ENCODE data around the gene CDT1.

CDT1 gene

DNA sequence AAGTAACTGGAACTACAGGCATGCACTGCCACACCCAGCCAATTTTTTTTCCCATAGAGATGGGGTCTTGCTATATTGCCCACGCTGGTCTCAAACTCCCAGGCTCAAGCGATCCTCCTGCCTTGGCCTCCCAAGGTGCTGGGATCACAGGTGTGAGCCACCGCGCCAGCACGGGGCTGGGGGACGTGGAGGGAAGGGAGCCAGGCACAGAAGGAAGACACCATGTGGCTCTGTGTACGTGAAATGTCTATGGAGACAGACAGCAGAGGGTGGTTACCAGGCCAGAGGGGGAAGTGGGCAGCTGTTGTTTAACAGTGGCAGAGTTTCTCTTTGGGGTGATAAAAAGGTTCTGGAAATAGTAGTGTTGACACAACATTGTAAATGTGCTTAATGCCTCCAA, 14.0 kb upstream of the CDT1 start:
- TF ChIP-seq, protein P1, sequence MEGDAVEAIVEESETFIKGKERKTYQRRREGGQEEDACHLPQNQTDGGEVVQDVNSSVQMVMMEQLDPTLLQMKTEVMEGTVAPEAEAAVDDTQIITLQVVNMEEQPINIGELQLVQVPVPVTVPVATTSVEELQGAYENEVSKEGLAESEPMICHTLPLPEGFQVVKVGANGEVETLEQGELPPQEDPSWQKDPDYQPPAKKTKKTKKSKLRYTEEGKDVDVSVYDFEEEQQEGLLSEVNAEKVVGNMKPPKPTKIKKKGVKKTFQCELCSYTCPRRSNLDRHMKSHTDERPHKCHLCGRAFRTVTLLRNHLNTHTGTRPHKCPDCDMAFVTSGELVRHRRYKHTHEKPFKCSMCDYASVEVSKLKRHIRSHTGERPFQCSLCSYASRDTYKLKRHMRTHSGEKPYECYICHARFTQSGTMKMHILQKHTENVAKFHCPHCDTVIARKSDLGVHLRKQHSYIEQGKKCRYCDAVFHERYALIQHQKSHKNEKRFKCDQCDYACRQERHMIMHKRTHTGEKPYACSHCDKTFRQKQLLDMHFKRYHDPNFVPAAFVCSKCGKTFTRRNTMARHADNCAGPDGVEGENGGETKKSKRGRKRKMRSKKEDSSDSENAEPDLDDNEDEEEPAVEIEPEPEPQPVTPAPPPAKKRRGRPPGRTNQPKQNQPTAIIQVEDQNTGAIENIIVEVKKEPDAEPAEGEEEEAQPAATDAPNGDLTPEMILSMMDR (IDR thresholded peaks at IDR 0.05) = no peak

DNA sequence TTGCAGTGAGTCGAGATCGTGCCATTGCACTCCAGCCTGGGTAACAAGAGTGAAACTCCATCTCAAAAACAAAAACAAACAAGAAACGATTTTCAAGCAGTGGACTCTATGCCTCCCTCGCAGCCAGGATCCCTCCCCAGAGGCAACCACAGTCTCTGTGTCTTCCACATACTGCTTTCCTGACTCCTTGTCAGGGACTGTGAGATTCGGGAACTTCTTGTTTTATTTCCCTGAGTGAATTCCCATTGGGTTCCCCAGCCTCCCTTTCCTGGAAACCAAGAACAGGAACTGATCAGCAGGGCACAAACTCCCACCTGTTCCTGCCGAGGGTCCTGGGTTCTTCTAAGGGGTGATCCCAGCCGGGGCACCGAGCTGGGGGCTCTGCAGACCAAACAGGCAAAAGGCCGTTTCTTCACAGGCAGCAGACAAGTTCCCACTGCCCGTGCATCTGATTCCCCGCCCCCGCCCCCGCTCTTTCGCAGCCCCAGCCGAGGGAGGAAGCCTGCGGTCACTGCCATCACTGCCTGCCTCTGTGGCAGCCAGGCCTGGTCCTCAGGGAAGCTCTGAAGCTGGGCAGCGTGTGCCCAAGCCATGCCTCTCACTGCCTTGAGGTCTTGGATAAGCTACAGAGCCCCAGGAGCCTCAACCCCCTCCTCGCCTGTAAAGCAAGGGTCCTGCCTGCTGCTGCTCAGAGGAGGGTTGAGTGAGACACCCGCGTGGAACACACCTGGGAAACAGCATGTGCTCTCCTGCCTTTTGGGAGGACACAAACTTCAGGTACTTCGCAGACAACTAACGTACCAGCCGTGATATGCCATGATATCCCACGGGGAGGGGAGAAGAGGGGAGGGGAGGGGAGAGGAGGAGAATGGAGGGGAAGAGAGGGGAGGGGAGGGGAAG, 13.0 kb upstream of the CDT1 start:
- TF ChIP-seq, protein P1 (IDR thresholded peaks at IDR 0.05) = no peak

DNA sequence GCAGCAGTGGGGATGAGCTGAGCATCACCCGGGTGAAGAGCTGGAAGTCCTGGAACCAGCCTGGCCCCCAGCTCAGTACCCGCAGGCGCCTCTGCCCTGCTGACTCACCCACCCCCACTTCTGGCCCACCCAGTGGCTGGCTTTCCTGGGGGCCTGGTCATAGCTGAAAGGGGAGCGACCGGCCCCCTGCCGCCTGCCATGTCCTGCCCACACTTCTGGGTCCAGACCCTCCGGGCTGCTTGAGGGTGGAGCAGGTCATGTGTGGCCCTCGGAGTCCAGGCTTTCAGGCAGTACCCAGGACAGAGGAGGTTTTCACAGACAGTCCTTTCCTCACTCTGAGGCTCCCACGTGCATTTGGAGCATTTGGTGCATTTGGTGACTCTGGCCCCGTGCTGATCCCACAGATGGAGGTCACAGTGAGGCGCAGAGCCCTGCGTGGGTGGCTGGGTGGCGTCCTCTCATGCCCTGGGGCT, 11.5 kb upstream of the CDT1 start:
- TF ChIP-seq, protein P1 (IDR thresholded peaks at IDR 0.05) = no peak

DNA sequence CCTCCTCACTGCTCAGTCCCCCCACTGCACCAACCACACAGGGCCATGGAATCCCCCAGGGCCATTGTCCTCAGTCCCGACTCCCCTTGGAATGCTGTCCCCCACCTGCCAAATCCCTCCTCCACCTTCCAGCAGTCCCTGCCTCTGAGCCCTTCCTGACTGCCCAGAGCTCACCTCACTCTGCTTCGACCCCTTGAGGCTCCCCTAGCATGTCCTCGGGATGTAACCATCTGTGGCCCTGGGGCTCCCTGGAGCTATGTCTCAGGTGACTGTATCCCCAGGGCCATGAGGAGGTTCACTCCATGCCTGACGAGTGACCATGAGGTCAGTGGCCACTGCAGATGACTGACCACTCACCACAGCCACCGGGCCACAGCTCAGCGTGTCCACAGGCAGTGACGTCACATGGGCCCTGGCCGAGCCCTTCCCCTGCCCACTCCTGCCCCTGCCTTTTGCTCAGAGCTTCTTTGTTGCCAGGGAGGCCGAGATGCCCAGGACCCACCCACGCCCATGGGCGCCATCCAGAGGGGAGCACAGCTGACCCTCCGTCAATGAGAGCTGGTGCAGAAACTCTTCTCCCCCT, 10.8 kb upstream of the CDT1 start:
- TF ChIP-seq, protein P1 (IDR thresholded peaks at IDR 0.05) = no peak

DNA sequence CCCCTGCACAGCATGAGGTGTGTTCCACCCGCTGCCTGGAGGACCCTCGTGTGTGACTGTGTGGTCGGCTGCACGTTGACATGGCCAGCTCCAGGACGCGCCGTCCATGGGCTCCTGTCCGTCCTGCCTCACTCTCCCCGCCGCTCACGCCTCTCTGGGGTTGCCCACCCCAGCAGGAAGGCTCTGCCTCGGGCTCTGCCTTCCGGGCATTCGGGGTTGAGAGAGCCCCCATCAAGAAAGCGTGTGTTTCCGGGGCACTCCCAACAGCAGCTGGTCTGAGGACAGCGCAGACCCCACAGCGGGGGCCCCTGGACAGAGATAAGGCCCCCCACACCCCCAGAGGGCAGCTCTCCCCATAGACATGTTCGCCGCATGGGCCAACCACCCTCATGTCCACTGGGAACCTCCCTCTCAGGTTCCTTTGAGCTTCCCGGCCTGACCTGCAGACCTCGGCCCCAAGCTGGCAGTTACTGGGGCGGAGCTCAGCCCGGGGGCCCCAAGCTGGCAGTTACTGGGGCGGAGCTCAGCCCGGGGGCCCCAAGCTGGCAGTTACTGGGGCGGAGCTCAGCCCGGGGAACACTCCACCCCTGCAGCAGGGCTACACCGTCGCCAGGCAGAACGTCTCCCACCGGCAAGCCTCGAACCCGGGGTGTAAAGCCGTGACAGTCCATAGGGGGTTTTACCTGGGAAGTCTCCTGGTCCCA, 10.2 kb upstream of the CDT1 start:
- TF ChIP-seq, protein P1 (IDR thresholded peaks at IDR 0.05) = no peak

DNA sequence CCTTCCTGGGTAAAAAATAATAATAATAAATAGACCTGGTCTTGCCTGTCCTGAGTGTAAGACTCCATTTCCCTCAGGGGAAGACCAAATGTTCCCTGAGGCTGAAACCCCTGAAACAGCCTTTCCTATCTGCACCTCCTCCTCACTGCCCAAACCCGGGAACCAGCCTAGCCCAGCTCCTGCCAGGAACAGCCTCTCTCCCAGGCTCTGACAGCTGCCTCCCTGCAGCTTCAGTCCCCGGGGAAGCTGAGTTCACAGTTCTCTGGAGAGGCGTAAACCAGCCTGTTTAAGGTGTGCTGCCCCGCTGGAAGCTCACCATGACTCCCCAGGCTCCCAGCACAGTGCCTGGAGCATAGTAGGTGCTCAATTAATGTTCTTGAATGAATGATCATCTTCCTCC, 7.3 kb upstream of the CDT1 start:
- TF ChIP-seq, protein P1 (IDR thresholded peaks at IDR 0.05) = no peak

DNA sequence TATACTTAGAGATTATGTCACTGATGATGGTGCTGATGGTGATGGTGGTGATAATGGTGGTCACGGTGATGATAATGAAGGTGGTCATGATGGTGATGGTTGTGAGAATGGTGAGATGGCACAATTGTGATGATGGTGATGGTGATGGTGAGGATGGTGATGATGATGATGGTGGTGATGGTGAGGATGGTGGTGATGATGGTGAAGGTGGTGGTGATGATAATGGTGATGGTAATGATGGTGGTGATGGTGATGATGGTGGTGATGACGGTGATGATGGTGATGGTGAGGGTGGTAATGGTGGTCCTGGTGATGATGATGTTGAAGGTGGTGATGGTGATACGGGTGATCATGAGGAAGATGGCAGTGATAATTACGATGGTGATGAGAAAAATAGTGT, 5.5 kb upstream of the CDT1 start:
- TF ChIP-seq, protein P1 (IDR thresholded peaks at IDR 0.05) = no peak
